HG02840 (cell line): ENCODE results near the gene CDC42SE1.
A peak's percentile ranks its signal among the peaks of the same experiment; 100 is the strongest.

Experiments
- ATAC-seq: cut with Tn5 transposase; IDR thresholded peaks from one replicate; pipeline ENCODE4 v1.9.1; 2021; ENCODE audit warnings: mild to moderate bottlenecking, moderate library complexity, moderate number of reproducible peaks; ENCODE audit not compliant: unreplicated experiment, low FRiP score

Gene CDC42SE1

DNA sequence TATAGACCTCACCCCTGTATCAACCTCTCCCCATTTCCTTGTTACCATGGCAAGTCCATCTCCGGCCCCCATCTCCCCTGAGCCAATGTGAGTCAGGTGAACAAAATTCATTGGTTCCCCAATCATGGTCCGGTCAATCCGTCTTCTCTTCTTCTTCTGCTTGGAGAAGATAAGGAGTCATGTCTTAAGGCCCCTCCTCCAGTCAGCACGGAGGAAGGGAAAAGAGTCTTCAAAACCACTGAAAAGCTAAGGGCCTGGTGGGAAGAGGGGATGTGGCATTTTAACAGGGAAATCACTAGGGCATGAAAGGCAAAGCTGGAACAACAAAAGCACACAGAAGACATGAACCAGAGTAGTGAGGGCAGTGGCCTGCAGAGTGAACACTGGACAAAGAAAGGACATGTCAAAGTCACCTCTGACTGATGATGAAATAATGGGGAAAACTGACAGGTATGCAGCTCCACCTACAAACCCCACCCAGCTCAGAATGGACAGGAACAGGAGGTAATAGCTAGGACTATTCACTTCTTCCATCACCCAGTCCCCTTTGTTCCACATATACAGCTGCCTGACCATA lies 4.4 kb downstream of the CDC42SE1 start:
- ATAC-seq = no peak

DNA sequence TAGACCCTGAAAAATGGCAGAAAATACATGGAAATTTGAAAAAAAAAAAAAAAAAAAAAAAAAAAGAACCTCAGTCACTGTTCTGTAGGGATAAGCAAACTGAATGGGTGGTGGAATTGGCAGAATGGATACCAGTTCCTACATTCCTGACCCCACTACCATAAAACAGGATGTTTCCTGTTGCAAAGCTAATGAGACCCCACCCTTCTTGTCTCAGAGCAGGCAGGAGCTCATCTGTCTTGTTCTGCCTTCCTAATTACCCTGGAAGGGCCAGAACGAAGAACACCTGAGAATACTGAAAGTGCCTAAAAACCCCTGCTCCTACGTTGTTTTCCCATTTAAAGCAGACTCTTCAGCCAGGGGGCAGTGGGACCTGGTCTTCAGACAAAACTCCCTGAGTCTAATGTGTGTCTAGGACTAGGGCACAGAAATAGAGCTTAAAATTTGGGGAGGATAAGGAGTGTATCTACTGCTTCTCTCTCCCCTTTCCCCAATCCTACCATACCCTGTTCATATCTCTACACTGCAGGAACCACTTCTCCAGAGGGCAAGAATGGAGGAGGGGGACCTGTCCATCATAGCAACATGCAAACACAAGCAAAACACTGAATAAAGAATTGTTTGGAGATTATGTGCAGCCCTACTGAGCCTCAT lies 7.9 kb downstream of the CDC42SE1 start:
- no peak for ATAC-seq

DNA sequence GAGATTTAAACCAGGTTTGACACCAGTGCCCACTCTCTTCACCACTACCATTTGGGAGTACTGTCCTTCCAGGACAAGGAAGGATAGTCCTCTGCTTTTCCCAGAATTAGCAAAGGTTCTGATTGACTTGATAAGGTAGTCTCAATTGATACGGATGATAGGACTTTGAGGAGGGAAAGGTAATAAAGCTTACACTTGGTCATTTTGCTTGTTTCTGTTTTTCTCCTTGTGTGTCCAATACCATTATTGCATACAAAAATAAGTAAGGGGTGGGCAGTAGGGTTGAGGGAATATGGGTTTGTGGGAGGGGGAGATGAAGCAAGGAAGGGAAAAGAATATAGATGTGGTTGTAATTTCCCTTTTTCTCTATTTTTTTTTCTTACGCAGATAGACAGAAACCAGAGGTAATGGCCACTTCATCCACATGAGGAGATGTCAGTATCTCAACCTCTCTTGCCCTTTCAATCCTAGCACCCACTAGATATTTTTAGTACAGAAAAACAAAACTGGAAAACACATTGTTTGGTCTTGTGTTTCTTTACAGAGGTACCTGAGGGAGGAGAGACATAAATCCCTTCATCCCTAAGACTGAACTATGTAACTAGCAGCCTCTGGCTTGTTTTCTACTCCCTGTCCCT lies 9.3 kb downstream of the CDC42SE1 start:
- no peak for ATAC-seq

DNA sequence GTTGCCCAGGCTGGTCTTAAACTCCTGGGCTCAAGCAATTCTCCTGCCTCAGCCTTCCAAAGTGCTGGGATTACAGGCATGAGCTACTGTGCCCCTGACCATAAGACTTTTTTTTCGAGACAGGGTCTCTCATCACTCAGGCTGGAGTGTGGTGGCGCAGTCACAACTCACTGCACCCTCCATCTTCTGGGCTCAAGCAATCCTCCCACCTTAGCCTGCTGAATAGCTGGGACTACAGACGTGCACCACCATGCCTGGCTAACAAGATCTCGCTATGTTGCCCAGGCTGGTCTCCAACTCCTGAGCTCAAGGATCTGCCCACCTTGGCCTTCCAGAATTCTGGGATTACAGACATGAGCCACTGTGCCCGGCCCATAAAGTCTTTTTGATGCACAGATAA lies 10.0 kb downstream of the CDC42SE1 start:
- no peak for ATAC-seq

DNA sequence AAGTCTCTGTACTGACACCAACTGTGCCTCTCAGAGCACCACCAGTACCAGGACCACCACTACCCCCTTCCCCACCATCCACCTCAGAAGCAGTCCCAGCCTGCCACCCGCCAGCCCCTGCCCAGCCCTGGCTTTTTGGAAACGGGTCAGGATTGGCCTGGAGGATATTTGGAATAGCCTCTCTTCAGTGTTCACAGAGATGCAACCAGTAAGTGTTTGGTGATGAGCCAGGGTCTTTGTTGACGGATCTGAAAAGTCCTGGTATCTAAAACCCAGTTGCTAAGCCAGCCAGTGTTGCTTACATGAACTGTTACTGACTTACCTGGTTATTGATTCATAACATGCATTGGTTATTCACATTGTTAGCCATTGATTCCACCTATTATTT lies 10.8 kb downstream of the CDC42SE1 start:
- ATAC-seq = no peak

DNA sequence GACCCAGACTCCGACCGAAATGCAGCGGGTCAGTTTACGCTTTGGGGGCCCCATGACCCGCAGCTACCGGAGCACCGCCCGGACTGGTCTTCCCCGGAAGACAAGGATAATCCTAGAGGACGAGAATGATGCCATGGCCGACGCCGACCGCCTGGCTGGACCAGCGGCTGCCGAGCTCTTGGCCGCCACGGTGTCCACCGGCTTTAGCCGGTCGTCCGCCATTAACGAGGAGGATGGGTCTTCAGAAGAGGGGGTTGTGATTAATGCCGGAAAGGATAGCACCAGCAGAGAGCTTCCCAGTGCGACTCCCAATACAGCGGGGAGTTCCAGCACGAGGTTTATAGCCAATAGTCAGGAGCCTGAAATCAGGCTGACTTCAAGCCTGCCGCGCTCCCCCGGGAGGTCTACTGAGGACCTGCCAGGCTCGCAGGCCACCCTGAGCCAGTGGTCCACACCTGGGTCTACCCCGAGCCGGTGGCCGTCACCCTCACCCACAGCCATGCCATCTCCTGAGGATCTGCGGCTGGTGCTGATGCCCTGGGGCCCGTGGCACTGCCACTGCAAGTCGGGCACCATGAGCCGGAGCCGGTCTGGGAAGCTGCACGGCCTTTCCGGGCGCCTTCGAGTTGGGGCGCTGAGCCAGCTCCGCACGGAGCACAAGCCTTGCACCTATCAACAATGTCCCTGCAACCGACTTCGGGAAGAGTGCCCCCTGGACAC lies 11.3 kb downstream of the CDC42SE1 start:
- peak; percentile 54 for ATAC-seq

DNA sequence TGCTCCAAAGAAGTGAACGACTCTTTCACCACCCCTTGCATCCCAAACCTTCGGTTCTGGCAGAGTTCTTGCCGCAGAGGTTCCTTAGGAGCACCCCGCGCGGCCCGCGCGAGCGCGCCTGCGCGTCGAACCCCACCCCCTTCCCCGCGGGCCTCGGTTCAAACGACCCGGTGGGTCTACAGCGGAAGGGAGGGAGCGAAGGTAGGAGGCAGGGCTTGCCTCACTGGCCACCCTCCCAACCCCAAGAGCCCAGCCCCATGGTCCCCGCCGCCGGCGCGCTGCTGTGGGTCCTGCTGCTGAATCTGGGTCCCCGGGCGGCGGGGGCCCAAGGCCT lies 11.9 kb downstream of the CDC42SE1 start, which contains the start of gene C1orf56:
TSS of gene C1orf56 (plus strand) at position 161 of the 334 bp plus-strand sequence. CDS start at position 258, 97 bp downstream.
- peak; percentile 39 for ATAC-seq

DNA sequence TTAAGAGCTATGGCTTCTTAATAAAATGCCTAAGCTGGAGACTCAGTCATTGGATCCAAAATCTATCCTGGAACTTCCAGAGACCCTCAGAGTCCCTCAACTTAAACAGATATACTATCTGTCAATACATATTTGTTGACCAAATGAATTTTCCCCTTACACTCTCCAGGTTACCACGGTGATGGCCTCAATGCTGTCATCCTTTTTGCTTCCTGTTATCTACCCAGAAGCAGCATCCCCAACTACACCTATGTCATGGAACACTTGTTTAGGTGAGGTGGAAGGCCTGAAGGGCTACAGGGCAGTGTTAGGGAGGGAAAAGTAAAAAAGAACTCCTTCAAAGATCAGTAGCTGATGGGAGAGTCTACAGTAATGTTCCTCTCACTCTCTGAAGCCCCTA lies 16.3 kb downstream of the CDC42SE1 start:
- no peak for ATAC-seq

DNA sequence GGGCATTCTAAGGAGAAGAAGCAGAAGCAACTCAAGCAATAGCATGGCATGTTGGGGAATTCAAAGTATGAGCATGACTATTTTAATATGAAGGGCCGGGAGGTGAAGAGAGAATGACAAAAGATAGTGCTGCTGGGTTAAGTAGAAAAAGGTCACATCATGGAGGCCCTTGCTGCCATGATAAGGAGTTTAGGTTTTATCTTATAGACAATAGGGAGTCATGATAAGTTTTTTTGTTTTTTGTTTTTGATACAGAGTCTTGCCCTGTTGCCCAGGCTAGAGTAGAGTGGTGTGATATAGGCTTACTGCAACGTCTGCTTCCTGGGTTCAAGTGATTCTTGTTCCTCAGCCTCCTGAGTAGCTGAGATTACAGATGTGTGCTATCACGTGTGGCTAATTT lies 19.9 kb downstream of the CDC42SE1 start:
- ATAC-seq = no peak

DNA sequence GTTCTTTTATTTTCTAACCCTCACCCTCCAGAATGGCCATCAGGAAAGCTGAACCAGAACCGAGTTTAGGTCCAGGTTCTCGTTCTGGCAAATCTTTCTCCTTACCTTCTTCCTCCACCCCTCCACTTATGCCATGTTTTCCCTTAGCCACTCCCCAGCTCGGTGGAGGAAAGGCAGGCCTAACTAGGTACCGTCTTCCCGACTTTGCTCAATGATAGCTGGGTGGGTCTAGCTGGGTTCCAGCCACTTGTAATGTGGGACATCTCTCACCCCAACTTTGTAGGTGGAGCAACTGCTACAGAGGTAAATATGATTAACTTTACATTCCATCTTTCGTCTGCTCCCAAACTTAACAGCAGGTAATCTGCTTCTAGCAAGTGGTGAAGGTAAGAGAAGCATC lies 22.4 kb downstream of the CDC42SE1 start:
- ATAC-seq = no peak

DNA sequence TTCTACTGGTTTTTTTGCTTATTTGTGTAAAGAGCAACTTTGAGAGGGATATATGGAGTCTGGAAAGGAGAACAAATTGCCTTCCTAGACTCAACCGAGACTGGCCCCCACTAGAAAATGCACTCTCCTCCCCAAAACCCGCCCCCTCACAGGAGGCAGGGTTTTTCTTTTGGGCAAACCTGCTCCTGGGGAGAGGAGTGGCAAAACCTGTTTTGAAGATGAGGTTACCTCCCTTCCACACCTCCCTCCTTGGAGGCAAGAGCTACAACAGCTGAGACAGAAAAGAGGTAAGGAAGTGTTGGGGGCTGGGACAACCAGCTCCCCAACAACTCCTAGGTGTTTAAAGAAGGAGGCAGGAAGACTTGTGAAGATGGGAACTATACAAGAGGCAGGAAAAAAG lies 23.1 kb downstream of the CDC42SE1 start, which contains the start of gene BNIPL:
TSS of gene BNIPL (plus strand) at position 231 of the 400 bp plus-strand sequence. CDS start at position 371, 140 bp downstream.
- ATAC-seq = no peak

DNA sequence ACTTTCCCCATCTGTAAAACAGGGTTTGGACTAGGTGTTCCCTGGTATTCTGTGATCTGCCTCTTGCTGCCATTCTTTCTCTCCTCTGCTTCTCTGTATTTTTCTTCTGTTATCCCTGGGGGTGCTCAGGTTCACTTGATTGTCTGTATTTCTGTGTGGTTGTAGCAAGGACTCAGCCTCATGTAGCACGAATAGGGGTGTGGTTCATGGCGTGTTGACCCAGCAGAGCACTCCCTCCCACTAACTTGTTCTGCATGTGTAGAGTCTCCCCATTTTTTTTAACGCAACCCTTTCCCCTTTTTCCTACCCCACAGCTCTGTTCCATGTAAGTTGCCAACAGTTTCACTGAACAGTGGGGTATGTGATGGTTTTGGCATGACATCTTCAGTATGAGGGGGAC lies 24.3 kb downstream of the CDC42SE1 start:
- ATAC-seq = no peak

DNA sequence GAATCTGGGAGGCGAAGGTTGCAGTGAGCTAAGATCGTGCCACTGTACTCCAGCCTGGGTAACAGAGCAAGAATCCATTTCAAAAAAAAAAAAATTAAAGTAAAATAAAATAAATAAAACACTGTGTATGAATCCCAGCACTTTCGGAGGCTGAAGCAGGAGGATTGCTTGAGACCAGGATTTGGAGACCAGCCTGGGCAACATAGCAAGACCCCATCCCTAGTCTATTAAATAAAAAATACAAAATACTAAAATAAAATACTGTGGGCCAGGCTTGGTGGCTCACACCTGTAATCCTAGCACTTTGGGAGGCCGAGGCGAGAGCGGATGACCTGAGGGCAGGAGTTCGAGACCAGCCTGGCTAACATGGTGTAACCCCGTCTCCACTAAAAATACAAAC lies 27.3 kb downstream of the CDC42SE1 start:
- ATAC-seq = no peak

DNA sequence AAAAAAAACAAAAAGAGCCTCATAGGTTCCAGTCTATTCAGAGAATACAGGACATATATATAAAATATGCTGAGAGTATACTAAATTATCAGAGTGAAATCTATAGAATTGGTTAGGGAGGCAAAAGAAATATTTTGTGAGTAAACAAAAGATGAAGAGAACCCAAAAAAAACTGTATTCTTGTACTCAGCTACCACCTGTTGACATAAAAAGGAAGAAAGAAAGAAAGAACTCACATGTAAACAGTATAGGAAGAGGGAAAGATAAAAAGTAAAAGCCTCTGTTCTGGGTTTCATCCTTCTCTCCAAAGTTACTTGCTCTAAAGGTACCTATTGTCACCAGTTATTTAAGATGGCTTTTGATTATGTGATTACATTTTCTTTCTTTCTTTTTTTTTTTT lies 33.0 kb downstream of the CDC42SE1 start:
- no peak for ATAC-seq

DNA sequence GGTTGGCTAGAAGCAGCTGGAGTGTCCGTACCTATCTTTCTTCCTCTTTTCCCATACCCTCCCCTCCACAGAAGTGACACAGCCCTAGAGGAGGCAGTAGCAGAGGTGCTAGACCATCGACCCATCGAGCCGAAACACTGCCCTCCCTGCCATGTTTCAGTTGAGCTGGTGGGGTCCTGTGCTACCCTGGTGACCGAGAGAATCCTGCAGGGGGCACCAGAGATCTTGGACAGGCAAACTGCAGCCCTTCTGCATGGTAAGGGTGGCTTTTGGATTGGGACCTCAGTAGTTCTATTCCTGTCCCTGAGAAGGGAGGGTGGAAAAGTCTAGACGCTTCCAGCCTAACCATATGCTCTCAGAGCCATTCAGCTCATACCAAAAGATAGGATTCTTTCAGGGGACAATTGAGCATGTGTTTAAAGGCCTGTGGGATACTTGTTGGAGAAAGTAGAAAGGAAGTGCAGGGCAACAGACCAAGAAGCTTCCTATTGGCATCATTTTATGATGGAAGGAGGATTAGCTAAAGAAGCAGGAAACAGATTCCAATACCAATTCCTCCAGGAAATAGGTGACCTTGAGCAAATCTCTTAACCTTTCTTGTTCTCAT lies 34.8 kb downstream of the CDC42SE1 start:
- ATAC-seq = no peak

DNA sequence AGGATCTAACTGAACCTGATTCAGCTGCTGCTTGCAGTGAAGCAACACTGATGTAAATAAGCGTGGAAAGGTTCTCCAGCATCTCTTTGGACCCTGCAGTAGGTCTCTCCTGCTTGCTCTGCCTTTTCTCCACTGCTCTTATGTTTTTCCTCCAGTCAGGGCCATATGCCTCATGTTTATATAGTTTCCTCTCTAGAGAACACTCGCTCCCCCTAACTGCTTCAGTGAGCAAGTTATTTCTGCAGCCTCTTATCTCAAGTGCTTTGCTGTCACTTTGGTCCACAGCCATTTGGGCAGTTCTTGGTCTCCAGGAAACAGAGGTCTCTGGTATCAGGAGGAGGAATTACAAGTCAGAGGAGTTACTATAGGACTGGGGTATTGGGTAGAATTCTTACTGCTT lies 45.9 kb downstream of the CDC42SE1 start:
- ATAC-seq = no peak

DNA sequence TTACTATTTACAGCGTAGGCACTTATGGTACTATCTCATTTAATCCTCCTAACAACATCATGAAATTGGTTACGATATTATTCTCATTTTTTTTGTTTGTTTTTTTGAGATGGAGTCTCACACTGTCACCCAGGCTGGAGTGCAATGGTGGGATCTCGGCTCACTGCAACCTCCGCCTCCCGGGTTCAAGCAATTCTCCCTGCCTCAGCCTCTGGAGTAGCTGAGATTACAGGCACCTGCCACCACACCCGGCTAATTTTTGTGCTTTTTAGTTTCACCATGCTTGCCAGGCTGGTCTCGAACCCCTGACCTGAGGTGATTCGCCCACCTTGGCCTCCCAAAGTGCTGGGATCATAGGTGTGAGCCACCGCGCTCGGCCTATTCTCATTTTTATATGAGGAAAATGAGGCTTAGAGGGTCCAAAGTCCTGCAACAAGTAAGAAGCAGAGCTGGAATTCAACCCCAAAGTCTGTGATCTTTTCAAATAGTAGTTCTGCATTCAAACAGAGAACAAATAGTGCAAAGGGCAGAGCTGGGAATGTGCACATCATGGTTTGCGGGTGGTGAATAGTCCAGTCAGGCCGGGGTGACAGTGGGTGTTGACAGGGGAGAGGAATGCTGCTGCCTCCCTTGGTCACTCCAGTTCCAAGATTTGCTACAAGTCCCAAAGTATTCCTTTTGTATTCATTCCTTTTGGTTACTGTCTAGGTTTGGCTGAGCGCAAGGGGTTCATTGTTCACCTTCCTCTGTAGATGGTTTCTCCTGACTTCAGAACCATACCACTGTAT lies 46.5 kb downstream of the CDC42SE1 start:
- no peak for ATAC-seq

DNA sequence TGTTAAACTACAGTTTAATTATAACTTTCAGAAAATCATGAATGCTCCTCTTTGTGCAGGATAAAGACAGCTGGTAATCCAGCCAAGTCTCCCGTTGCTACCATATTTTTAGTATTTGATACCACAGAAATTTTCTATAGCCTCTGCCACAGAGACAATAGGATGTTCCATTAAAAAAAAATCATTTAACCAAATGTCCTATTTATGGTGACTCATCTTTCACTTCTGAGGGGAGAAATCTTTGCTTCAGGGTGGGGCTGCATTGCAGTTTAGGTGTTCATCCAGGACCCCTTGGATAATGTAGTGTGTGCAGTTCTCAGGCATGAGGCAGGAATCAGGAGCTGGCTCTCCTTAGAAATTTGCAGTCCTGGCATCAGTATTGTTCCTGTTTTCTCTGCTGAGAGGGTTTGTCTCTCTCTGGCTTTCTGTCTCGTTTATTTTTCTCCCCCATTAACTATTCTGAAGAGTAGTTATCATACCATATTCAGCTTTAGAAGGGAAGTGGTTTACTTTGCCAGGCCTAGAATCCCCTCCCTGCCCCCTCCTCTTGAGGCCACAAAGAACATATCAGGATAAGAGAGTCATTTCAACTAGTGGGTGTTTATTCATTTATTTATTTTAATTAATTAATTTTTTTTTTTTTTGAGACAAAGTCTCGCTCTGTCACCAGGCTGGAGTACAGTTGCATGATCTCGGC lies 48.1 kb downstream of the CDC42SE1 start:
- no peak for ATAC-seq

DNA sequence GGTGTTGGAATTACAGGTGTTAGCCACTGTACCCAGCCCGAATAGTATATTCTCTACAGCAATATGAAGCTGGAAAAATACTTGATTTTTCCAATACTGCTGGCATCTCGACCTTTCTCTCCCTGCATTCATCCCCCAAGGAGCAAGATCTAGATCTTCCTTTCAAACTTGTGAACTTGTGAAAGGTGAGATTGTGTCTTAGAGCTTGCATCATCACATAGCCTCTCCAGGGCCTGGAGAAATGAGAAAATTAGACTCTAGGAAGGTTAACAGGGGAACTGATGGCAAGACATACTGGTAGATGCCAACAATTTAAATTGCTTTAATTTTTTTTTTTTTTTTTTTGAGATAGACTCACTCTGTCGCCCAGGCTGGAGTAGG lies 49.1 kb downstream of the CDC42SE1 start:
- ATAC-seq = no peak
